ENCODE measurements around the gene CIP2A. TPM values are rescaled to one million over a fixed set of nuclear protein-coding genes. Genes with fewer than 3 reads are reported as not detected.

CIP2A gene
- total RNA-seq, 1 experiment from 2014 or later: 34.2 TPM

GRCh38 chr3:108554229-108554628 is 35.0 kb downstream of the CIP2A start:
- no peak overlapping the region for H3T11ph ChIP-seq (ENCODE audit: low read length)
- no peak overlapping the region for H2BK15ac ChIP-seq (ENCODE audit: low read depth, low read length)
- no peak overlapping the region for H2AK5ac ChIP-seq (ENCODE audit: insufficient read length, low read length)
- no peak overlapping the region for H4K91ac ChIP-seq (ENCODE audit: insufficient read length, low read depth, low read length)
- Mint-ChIP-seq H3K27me3 (ENCODE audit: low read depth) (no peaks in the 10 kb centered on the region), H3K36me3 (ENCODE audit: insufficient read depth in 1 of 3, low read depth in 3 of 3) (peaks cover 17 to 58% (median 56%) of the 10 kb centered on the region in 3 experiments), H3K27ac (no peak overlapping the region), H3K4me3 (no peak overlapping the region), H3K9me3 (no peaks in the 10 kb centered on the region), H3K4me1 (peaks cover 0 to 12% of the 10 kb centered on the region in 2 experiments; a peak in 3 of 4 replicates)
- no peaks in the 10 kb centered on the region for H4K20me1 ChIP-seq (ENCODE audit: control insufficient read depth, insufficient read depth, insufficient read length)
- H3K23me2 ChIP-seq (ENCODE audit: insufficient read length, low read depth, low read length, poor library complexity, severe bottlenecking): no peaks in the 10 kb centered on the region
- no peak overlapping the region for H2BK120ac ChIP-seq (ENCODE audit: low read depth, low read length, poor library complexity, severe bottlenecking)
- no peak overlapping the region for H2AFZ ChIP-seq (ENCODE audit: low read length)
- H3K4ac ChIP-seq (ENCODE audit: low read depth, low read length): no peak overlapping the region
- no peaks in the 10 kb centered on the region for H3K9me3 ChIP-seq (ENCODE audit: control insufficient read depth, low read depth, low read length)
- H3K27me3 ChIP-seq (ENCODE audit: insufficient read depth, low read length): no peaks in the 10 kb centered on the region
- DNase-seq: no peak
- no peaks in the 10 kb centered on the region for H3K79me2 ChIP-seq (ENCODE audit: insufficient read depth, low read length)
- no peak overlapping the region for H3K9ac ChIP-seq (ENCODE audit: extremely low read depth, insufficient read length, low read length)
- H3K56ac ChIP-seq (ENCODE audit: insufficient read length, low read depth, low read length): no peak overlapping the region
- H3K18ac ChIP-seq (ENCODE audit: insufficient read length, low read depth, low read length): no peak overlapping the region
- H2BK20ac ChIP-seq (ENCODE audit: low read depth, low read length, poor library complexity, severe bottlenecking): no peak overlapping the region
- no peak overlapping the region for H2BK5ac ChIP-seq (ENCODE audit: insufficient read length, low read length)
- H3K23ac ChIP-seq (ENCODE audit: insufficient read length, low read depth, low read length): no peak overlapping the region
- no peak overlapping the region for H3K14ac ChIP-seq (ENCODE audit: insufficient read depth, low read length)
- H3K4me1 ChIP-seq (ENCODE audit: insufficient read depth, low read length): no peaks in the 10 kb centered on the region
- H3K27ac ChIP-seq (ENCODE audit: insufficient read length, low read depth, low read length): no peak overlapping the region
- H3K79me1 ChIP-seq (ENCODE audit: insufficient read depth, low read depth, low read length, poor library complexity, severe bottlenecking): no peaks in the 10 kb centered on the region
- no peak overlapping the region for H4K8ac ChIP-seq (replicated peaks; ENCODE audit: insufficient read length, low read depth, low read length)
- H2BK12ac ChIP-seq (ENCODE audit: insufficient read length, low read depth, low read length): no peak overlapping the region
- TF ChIP-seq CTCF (conservative IDR thresholded peaks at IDR 0.05): no peak
- no peak overlapping the region for H4K5ac ChIP-seq (ENCODE audit: insufficient read length, low read depth, low read length)
- H3K4me2 ChIP-seq (ENCODE audit: insufficient read depth, insufficient read length, low read length): no peak overlapping the region
